ENCODE measurements around the gene TLCD4.

TLCD4 gene

GRCh38 chr1:95118710-95119109 lies 1.6 kb downstream of the TLCD4 start:
- no peak overlapping the region for H3K27ac ChIP-seq (ENCODE audit: low read length)
- no peak overlapping the region for H3K4me3 ChIP-seq (ENCODE audit: low read length)
- no CpG with 5 or more reads among the region's 6 CpGs for WGBS (ENCODE audit: insufficient coverage, insufficient read length)
- H3K36me3 ChIP-seq (ENCODE audit: control insufficient read depth, insufficient read depth, low read length), result no peaks in the 10 kb centered on the region
- no peaks in the 10 kb centered on the region; the same call in 1 of the 2 replicates for H3K27me3 ChIP-seq (ENCODE audit: control insufficient read depth, insufficient read depth, low read length)
- DNase-seq (ENCODE audit: low read depth, low spot score), result no peak
- H3K9me3 ChIP-seq (ENCODE audit: control insufficient read depth, insufficient read depth, low read length), result no peaks in the 10 kb centered on the region
- peaks cover 1% of the 10 kb centered on the region; the same call in 1 of the 2 replicates for H3K4me1 ChIP-seq (ENCODE audit: control insufficient read depth, insufficient read depth, low read length)

- Histone ChIP-seq H3K4me3 (ENCODE audit: low read length) (no peak overlapping the region), H3K4me1 (ENCODE audit: control insufficient read depth, insufficient read depth, low read length) (peaks cover 1% of the 10 kb centered on the region; the same call in 1 of the 2 replicates)
- DNase-seq (ENCODE audit: low read depth, low spot score), result no peak
Observed at GRCh38 chr1:95119273-95119672, 2.1 kb downstream of the TLCD4 start.

GRCh38 chr1:95122151-95122697 lies 5.1 kb downstream of the TLCD4 start:
- WGBS (ENCODE audit: insufficient coverage, insufficient read length), result no CpG with 5 or more reads among the region's 8 CpGs
- no peak for DNase-seq (ENCODE audit: low read depth, low spot score)
- Histone ChIP-seq H3K4me1 (ENCODE audit: control insufficient read depth, insufficient read depth, low read length) (peaks cover 1% of the 10 kb centered on the region; the same call in 1 of the 2 replicates), H3K4me3 (ENCODE audit: low read length) (no peak overlapping the region), H3K27me3 (ENCODE audit: control insufficient read depth, insufficient read depth, low read length) (no peaks in the 10 kb centered on the region; the same call in 1 of the 2 replicates), H3K27ac (ENCODE audit: low read length) (no peak overlapping the region), H3K36me3 (ENCODE audit: control insufficient read depth, insufficient read depth, low read length) (no peaks in the 10 kb centered on the region), H3K9me3 (ENCODE audit: control insufficient read depth, insufficient read depth, low read length) (no peaks in the 10 kb centered on the region)

More at GRCh38 chr1:95119273-95119672, 2.1 kb downstream of the TLCD4 start:
- no peaks in the 10 kb centered on the region; the same call in 1 of the 2 replicates for H3K27me3 ChIP-seq (ENCODE audit: control insufficient read depth, insufficient read depth, low read length)
- no peaks in the 10 kb centered on the region for H3K9me3 ChIP-seq (ENCODE audit: control insufficient read depth, insufficient read depth, low read length)
- H3K27ac ChIP-seq (ENCODE audit: low read length), result no peak overlapping the region
- no peaks in the 10 kb centered on the region for H3K36me3 ChIP-seq (ENCODE audit: control insufficient read depth, insufficient read depth, low read length)

DNA sequence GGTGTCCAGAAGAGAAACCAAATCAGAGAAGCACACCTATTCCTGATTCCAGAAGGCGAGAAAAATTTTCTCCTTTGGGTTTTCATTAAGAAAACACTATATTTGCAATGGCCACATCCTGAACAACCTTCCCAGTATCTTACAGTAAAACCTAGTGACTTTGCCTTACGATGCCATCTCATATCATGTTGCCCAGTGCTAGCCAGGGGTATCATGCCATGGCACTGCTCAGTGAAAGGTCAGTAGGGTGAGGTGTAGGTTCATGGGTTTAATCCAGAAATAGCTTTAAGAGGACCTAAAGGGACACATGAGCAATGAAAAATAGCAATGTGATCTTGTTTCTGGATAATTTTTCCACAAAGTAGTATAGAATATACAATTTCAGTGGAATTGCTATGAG lies 7.2 kb downstream of the TLCD4 start:
- no peaks in the 10 kb centered on the region for H3K36me3 ChIP-seq (ENCODE audit: control insufficient read depth, insufficient read depth, low read length)
- no peaks in the 10 kb centered on the region for H3K9me3 ChIP-seq (ENCODE audit: control insufficient read depth, insufficient read depth, low read length)
- no peak overlapping the region for H3K4me3 ChIP-seq (ENCODE audit: low read length)
- no CpG with 5 or more reads among the region's 2 CpGs for WGBS (ENCODE audit: insufficient coverage, insufficient read length)
- no peak for DNase-seq (ENCODE audit: low read depth, low spot score)
- no peaks in the 10 kb centered on the region for H3K4me1 ChIP-seq (ENCODE audit: control insufficient read depth, insufficient read depth, low read length)
- H3K27ac ChIP-seq (ENCODE audit: low read length), result no peak overlapping the region
- H3K27me3 ChIP-seq (ENCODE audit: control insufficient read depth, insufficient read depth, low read length), result no peaks in the 10 kb centered on the region

GRCh38 chr1:95126366-95126765 lies 9.2 kb downstream of the TLCD4 start:
- H3K4me1 ChIP-seq (ENCODE audit: control insufficient read depth, insufficient read depth, low read length), result no peaks in the 10 kb centered on the region
- H3K27me3 ChIP-seq (ENCODE audit: control insufficient read depth, insufficient read depth, low read length), result no peaks in the 10 kb centered on the region
- no peaks in the 10 kb centered on the region for H3K9me3 ChIP-seq (ENCODE audit: control insufficient read depth, insufficient read depth, low read length)
- no peak for DNase-seq (ENCODE audit: low read depth, low spot score)
- no CpG with 5 or more reads among the region's 3 CpGs for WGBS (ENCODE audit: insufficient coverage, insufficient read length)
- no peaks in the 10 kb centered on the region for H3K36me3 ChIP-seq (ENCODE audit: control insufficient read depth, insufficient read depth, low read length)
- H3K4me3 ChIP-seq (ENCODE audit: low read length), result no peak overlapping the region
- H3K27ac ChIP-seq (ENCODE audit: low read length), result no peak overlapping the region

- Histone ChIP-seq H3K27me3 (ENCODE audit: control insufficient read depth, insufficient read depth, low read length) (no peaks in the 10 kb centered on the region), H3K4me3 (ENCODE audit: low read length) (no peak overlapping the region), H3K9me3 (ENCODE audit: control insufficient read depth, insufficient read depth, low read length) (no peaks in the 10 kb centered on the region), H3K27ac (ENCODE audit: low read length) (no peak overlapping the region), H3K4me1 (ENCODE audit: control insufficient read depth, insufficient read depth, low read length) (no peaks in the 10 kb centered on the region), H3K36me3 (ENCODE audit: control insufficient read depth, insufficient read depth, low read length) (no peaks in the 10 kb centered on the region)
- no peak for DNase-seq (ENCODE audit: low read depth, low spot score)
- no CpG with 5 or more reads among the region's 4 CpGs for WGBS (ENCODE audit: insufficient coverage, insufficient read length)
Observed at GRCh38 chr1:95126846-95127245, 9.7 kb downstream of the TLCD4 start.

DNA sequence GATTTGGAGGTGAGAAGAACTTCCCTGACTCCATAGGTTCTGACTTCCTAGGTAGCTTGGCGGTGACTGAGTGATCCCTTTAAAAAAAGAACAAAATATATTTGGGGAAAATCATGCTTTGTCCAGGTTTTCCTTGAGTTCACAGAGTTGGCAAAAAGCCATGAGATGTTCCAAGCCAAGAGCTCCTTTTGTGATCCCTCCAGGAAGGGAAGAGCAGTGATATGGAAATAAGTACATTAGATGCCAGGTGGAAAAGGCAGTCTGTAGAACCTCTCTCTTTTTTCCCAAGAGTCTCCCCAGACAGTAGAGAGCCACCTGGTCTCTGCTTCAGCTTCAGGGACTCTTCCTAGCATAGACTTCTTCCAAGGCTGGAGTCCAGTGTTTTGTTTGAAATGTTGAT lies 10.2 kb downstream of the TLCD4 start:
- Histone ChIP-seq H3K4me1 (ENCODE audit: control insufficient read depth, insufficient read depth, low read length) (no peaks in the 10 kb centered on the region), H3K27me3 (ENCODE audit: control insufficient read depth, insufficient read depth, low read length) (no peaks in the 10 kb centered on the region), H3K9me3 (ENCODE audit: control insufficient read depth, insufficient read depth, low read length) (no peaks in the 10 kb centered on the region), H3K36me3 (ENCODE audit: control insufficient read depth, insufficient read depth, low read length) (no peaks in the 10 kb centered on the region), H3K27ac (ENCODE audit: low read length) (no peak overlapping the region), H3K4me3 (ENCODE audit: low read length) (no peak overlapping the region)
- no peak for DNase-seq (ENCODE audit: low read depth, low spot score)
- no CpG with 5 or more reads among the region's 1 CpG for WGBS (ENCODE audit: insufficient coverage, insufficient read length)

- no peak for DNase-seq (ENCODE audit: low read depth, low spot score)
- Histone ChIP-seq H3K4me1 (ENCODE audit: control insufficient read depth, insufficient read depth, low read length) (no peaks in the 10 kb centered on the region), H3K27me3 (ENCODE audit: control insufficient read depth, insufficient read depth, low read length) (no peaks in the 10 kb centered on the region), H3K36me3 (ENCODE audit: control insufficient read depth, insufficient read depth, low read length) (no peaks in the 10 kb centered on the region), H3K27ac (ENCODE audit: low read length) (no peak overlapping the region), H3K4me3 (ENCODE audit: low read length) (no peak overlapping the region), H3K9me3 (ENCODE audit: control insufficient read depth, insufficient read depth, low read length) (no peaks in the 10 kb centered on the region)
- WGBS (ENCODE audit: insufficient coverage, insufficient read length), result 100% methylated on average over 1 of the region's 1 CpG
Observed at GRCh38 chr1:95132762-95133161, 15.6 kb downstream of the TLCD4 start.

DNA sequence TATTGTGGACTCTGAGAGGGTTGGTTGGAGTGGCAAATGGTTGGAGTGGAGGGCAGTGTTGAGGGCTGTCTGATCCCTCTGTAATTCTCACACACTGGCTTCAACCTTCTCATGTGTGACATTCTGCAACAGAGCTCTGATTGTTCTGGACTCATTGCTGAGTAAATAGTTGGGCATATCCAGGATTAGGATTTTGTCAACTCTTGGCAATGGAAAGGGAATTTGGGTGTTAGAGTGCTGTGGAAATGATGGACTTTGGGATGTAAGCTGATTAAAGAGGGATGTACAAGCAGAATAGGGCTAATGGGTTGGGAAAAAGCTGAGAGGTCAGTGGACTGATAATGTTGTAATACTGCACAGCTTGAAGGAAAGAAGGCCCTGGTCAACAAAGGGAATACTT lies 16.5 kb downstream of the TLCD4 start:
- Histone ChIP-seq H3K27ac (ENCODE audit: low read length) (no peak overlapping the region), H3K4me1 (ENCODE audit: control insufficient read depth, insufficient read depth, low read length) (no peaks in the 10 kb centered on the region), H3K36me3 (ENCODE audit: control insufficient read depth, insufficient read depth, low read length) (no peaks in the 10 kb centered on the region), H3K4me3 (ENCODE audit: low read length) (no peak overlapping the region), H3K9me3 (ENCODE audit: control insufficient read depth, insufficient read depth, low read length) (no peaks in the 10 kb centered on the region), H3K27me3 (ENCODE audit: control insufficient read depth, insufficient read depth, low read length) (no peaks in the 10 kb centered on the region)
- DNase-seq (ENCODE audit: low read depth, low spot score), result no peak

DNA sequence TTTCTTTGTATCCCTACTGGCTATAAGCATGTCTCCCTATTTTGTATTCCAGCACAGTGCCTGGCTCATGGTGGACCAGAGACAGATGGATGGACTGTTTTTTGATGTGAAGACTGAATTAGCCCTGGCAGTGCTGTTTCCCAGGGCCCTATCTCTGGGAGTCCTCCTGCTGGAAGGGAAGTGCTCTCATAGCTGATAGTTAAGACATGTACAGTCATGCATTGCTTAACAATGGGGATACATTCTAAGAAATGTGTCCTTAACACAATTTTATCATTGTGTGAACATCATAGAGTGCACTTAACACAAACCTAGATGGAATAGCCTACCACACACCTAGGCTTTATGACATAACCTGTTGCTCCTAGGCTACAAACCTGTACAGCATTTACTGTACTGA lies 21.1 kb downstream of the TLCD4 start:
- no peak for DNase-seq (ENCODE audit: low read depth, low spot score)
- Histone ChIP-seq H3K27me3 (ENCODE audit: control insufficient read depth, insufficient read depth, low read length) (no peaks in the 10 kb centered on the region), H3K4me1 (ENCODE audit: control insufficient read depth, insufficient read depth, low read length) (no peaks in the 10 kb centered on the region), H3K27ac (ENCODE audit: low read length) (no peak overlapping the region), H3K9me3 (ENCODE audit: control insufficient read depth, insufficient read depth, low read length) (no peaks in the 10 kb centered on the region), H3K4me3 (ENCODE audit: low read length) (no peak overlapping the region), H3K36me3 (ENCODE audit: control insufficient read depth, insufficient read depth, low read length) (no peaks in the 10 kb centered on the region)

GRCh38 chr1:95139039-95139438 lies 21.9 kb downstream of the TLCD4 start:
- DNase-seq (ENCODE audit: low read depth, low spot score), result no peak
- Histone ChIP-seq H3K4me3 (ENCODE audit: low read length) (no peak overlapping the region), H3K36me3 (ENCODE audit: control insufficient read depth, insufficient read depth, low read length) (no peaks in the 10 kb centered on the region), H3K9me3 (ENCODE audit: control insufficient read depth, insufficient read depth, low read length) (no peaks in the 10 kb centered on the region), H3K27ac (ENCODE audit: low read length) (no peak overlapping the region), H3K4me1 (ENCODE audit: control insufficient read depth, insufficient read depth, low read length) (no peaks in the 10 kb centered on the region), H3K27me3 (ENCODE audit: control insufficient read depth, insufficient read depth, low read length) (no peaks in the 10 kb centered on the region)
- no CpG with 5 or more reads among the region's 1 CpG for WGBS (ENCODE audit: insufficient coverage, insufficient read length)

Data from iPS DF 6.9 (cell line).